ENCODE measurements around the gene DNMBP.

GRCh38 chr10:99944860-99945259 is 64.9 kb downstream of the DNMBP start:
- TF ChIP-seq RAD21 (IDR thresholded peaks at IDR 0.05; ENCODE audit: low read length) (no peak), FOS (IDR thresholded peaks at IDR 0.05; ENCODE audit: low read depth, low read length) (no peak), POLR2A (IDR thresholded peaks at IDR 0.05; ENCODE audit: low read depth, low read length) (no peak), RFX5 (IDR thresholded peaks at IDR 0.05; ENCODE audit: low read depth, low read length) (no peak), USF2 (IDR thresholded peaks at IDR 0.05; ENCODE audit: low read depth, low read length) (no peak), MAFK (IDR thresholded peaks at IDR 0.05; ENCODE audit: low read depth, low read length) (no peak)
- TF ChIP-seq, protein P1, sequence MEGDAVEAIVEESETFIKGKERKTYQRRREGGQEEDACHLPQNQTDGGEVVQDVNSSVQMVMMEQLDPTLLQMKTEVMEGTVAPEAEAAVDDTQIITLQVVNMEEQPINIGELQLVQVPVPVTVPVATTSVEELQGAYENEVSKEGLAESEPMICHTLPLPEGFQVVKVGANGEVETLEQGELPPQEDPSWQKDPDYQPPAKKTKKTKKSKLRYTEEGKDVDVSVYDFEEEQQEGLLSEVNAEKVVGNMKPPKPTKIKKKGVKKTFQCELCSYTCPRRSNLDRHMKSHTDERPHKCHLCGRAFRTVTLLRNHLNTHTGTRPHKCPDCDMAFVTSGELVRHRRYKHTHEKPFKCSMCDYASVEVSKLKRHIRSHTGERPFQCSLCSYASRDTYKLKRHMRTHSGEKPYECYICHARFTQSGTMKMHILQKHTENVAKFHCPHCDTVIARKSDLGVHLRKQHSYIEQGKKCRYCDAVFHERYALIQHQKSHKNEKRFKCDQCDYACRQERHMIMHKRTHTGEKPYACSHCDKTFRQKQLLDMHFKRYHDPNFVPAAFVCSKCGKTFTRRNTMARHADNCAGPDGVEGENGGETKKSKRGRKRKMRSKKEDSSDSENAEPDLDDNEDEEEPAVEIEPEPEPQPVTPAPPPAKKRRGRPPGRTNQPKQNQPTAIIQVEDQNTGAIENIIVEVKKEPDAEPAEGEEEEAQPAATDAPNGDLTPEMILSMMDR (conservative IDR thresholded peaks at IDR 0.05; ENCODE audit: low read depth, low read length), result no peak
